OCI-LY3 (cell line): Measurements from ENCODE around the gene ISOC2.
"Not testable (repeated sequence)": the region's sequence is repeated elsewhere in the genome, so short reads cannot be mapped to it uniquely, and the experiment has no call there.

Experiments
- H2AFZ ChIP-seq: fragments of 200-600, 300-600 bp; shearing (Covaris generic); 2 replicates; pipeline ENCODE4 v1.6.0; 2014; ENCODE audit warnings: antibody characterized with exemption, low read depth, low read length
- H3K27ac ChIP-seq: fragments of 200-600, 300-600 bp; sonication (generic); 2 replicates; pipeline ENCODE4 v1.5.1; 2014; ENCODE audit warnings: mild to moderate bottlenecking, low read length, moderate library complexity, mixed read lengths
- H3K27me3 ChIP-seq: fragments of 200-600, 300-600 bp; sonication (generic); 2 replicates; pipeline ENCODE4 v1.6.1; 2014; ENCODE audit warnings: low read depth, low read length, mixed read lengths
- H3K36me3 ChIP-seq: fragments of 200-600, 300-600 bp; sonication (generic); replicated peaks from 2 replicates; pipeline ENCODE3; 2014; ENCODE audit warnings: low read depth, low read length, mixed read lengths
- H3K4me1 ChIP-seq: fragments of 300-600, 200-600 bp; sonication (generic); 2 replicates; pipeline ENCODE4 v1.6.1; 2014; ENCODE audit warnings: low read length, mixed read lengths
- H3K4me2 ChIP-seq: fragments of 200-600, 300-600 bp; sonication (generic); 2 replicates; pipeline ENCODE4 v1.6.1; 2014; ENCODE audit warnings: low read length, mixed read lengths
- H3K4me3 ChIP-seq: fragments of 300-600, 200-600 bp; sonication (generic); 2 replicates; pipeline ENCODE4 v1.5.1; 2014; ENCODE audit warnings: antibody characterized with exemption, mild to moderate bottlenecking, low read length, moderate library complexity
- H3K79me2 ChIP-seq: fragments of 300-600, 200-600 bp; shearing (Covaris generic); 2 replicates; pipeline ENCODE4 v1.6.1; 2014; ENCODE audit warnings: mild to moderate bottlenecking, low read length, mixed read lengths
- H3K9ac ChIP-seq: fragments of 300-600, 200-600 bp; shearing (Covaris generic); 2 replicates; pipeline ENCODE4 v1.6.0; 2014; ENCODE audit warnings: mild to moderate bottlenecking, low read length, moderate library complexity
- H3K9me3 ChIP-seq: fragments of 200-600, 300-600 bp; shearing (Covaris generic); 2 replicates; pipeline ENCODE4 v1.6.1; 2014; ENCODE audit warnings: low read length, mixed read lengths; ENCODE audit not compliant: insufficient read depth
- H4K20me1 ChIP-seq: fragments of 200-600, 300-600 bp; sonication (generic); 2 replicates; pipeline ENCODE4 v1.6.1; 2016; ENCODE audit warnings: low read length, mixed read lengths; ENCODE audit not compliant: insufficient read depth
- CTCF ChIP-seq: fragments of 200-600, 300-600 bp; sonication (generic); IDR thresholded peaks from 2 replicates; pipeline ENCODE4 v1.5.1; 2014; ENCODE audit warnings: antibody characterized with exemption, low read length, low read depth
- EZH2phosphoT487 ChIP-seq: fragments of 200-600 bp; shearing (Covaris generic); IDR thresholded peaks from 2 replicates; pipeline ENCODE4 v1.6.1; 2018; ENCODE audit warnings: antibody characterized with exemption, mixed run types, low read depth

ISOC2 gene

GRCh38 chr19:55498246-55498840 is 36.9 kb upstream of the ISOC2 start:
- no peaks in the 10 kb centered on the region for H3K27me3 ChIP-seq
- no peaks in the 10 kb centered on the region for H3K9me3 ChIP-seq
- H3K4me1 ChIP-seq = peaks cover 2% of the 10 kb centered on the region
- H3K27ac ChIP-seq = no peak overlapping the region
- TF ChIP-seq CTCF (no peak), EZH2phosphoT487 (no peak)
- H3K4me2 ChIP-seq = no peak overlapping the region
- no peak overlapping the region for H3K4me3 ChIP-seq
- peaks cover 2% of the 10 kb centered on the region for H3K36me3 ChIP-seq
- no peak overlapping the region for H3K9ac ChIP-seq
- H3K79me2 ChIP-seq = no peaks in the 10 kb centered on the region
- no peaks in the 10 kb centered on the region for H4K20me1 ChIP-seq
- H2AFZ ChIP-seq = no peak overlapping the region

GRCh38 chr19:55497763-55498162 is 36.3 kb upstream of the ISOC2 start:
- no peak for TF ChIP-seq CTCF
- no peak for TF ChIP-seq EZH2phosphoT487
- Histone ChIP-seq H3K4me3 (no peak overlapping the region), H3K27ac (no peak overlapping the region), H3K79me2 (no peaks in the 10 kb centered on the region), H3K4me1 (no peaks in the 10 kb centered on the region), H3K36me3 (no peaks in the 10 kb centered on the region), H3K9ac (no peak overlapping the region), H4K20me1 (no peaks in the 10 kb centered on the region), H2AFZ (no peak overlapping the region), H3K9me3 (no peaks in the 10 kb centered on the region), H3K27me3 (no peaks in the 10 kb centered on the region), H3K4me2 (no peak overlapping the region)

- not testable (repeated sequence) for H3K9ac ChIP-seq, H3K4me3 ChIP-seq, H3K9me3 ChIP-seq, H2AFZ ChIP-seq, H4K20me1 ChIP-seq, H3K79me2 ChIP-seq, H3K36me3 ChIP-seq, H3K27me3 ChIP-seq, H3K4me2 ChIP-seq, H3K27ac ChIP-seq, H3K4me1 ChIP-seq
Measured at GRCh38 chr19:55496820-55497219, 35.4 kb upstream of the ISOC2 start.

GRCh38 chr19:55495646-55496349 is 34.4 kb upstream of the ISOC2 start:
- no peaks in the 10 kb centered on the region for H3K9me3 ChIP-seq
- H3K4me3 ChIP-seq = no peak overlapping the region
- no peaks in the 10 kb centered on the region for H4K20me1 ChIP-seq
- no peaks in the 10 kb centered on the region for H3K36me3 ChIP-seq
- H3K4me1 ChIP-seq = no peaks in the 10 kb centered on the region
- H3K4me2 ChIP-seq = no peak overlapping the region
- H2AFZ ChIP-seq = no peak overlapping the region
- H3K79me2 ChIP-seq = no peaks in the 10 kb centered on the region
- TF ChIP-seq EZH2phosphoT487 (no peak), CTCF (no peak)
- H3K9ac ChIP-seq = no peak overlapping the region
- H3K27me3 ChIP-seq = no peaks in the 10 kb centered on the region
- no peak overlapping the region for H3K27ac ChIP-seq
